Activated CD8-positive, alpha-beta memory T cell treated with anti-CD3 and anti-CD28 coated beads for 4 hours (primary cell): ENCODE results near the gene ZFAND2B.

ENCODE experiments used
- DNase-seq, 2 donors: peaks; one replicate each; pipeline ENCODE4 v3.0.0-alpha.2; 2020; ENCODE audit warnings: low read depth in 2 of 2

ZFAND2B gene

GRCh38 chr2:219220652-219221402, 14.2 kb downstream of the ZFAND2B start:
- DNase-seq, result no peak

- DNase-seq, result no peak
These were observed 15.5 kb downstream of the ZFAND2B start for GRCh38 chr2:219221957-219222518.

GRCh38 chr2:219223831-219224610, 17.4 kb downstream of the ZFAND2B start:
- DNase-seq, result no peak

GRCh38 chr2:219225350-219225749, 18.8 kb downstream of the ZFAND2B start:
- DNase-seq, result no peak

- no peak for DNase-seq
These were observed 21.7 kb downstream of the ZFAND2B start for GRCh38 chr2:219228041-219228910.

- DNase-seq, result no peak
These were observed 22.3 kb downstream of the ZFAND2B start for GRCh38 chr2:219228911-219229304.

GRCh38 chr2:219229305-219230058, 22.9 kb downstream of the ZFAND2B start, which contains the start of the genes ANKZF1 and ATG9A:
Gene ANKZF1, plus strand, starts transcription at chr2:219229806. Its CDS starts 452 bp downstream, at chr2:219230258.
Gene ATG9A, minus strand, starts transcription at chr2:219229636. Its CDS starts 1,612 bp downstream, at chr2:219228024.
- peak; percentile 96 for DNase-seq

GRCh38 chr2:219230059-219230540, 23.5 kb downstream of the ZFAND2B start:
- DNase-seq, result no peak

- no peak for DNase-seq
These were observed 27.7 kb downstream of the ZFAND2B start for GRCh38 chr2:219234331-219234730.

GRCh38 chr2:219243291-219243761, 36.7 kb downstream of the ZFAND2B start:
- DNase-seq, result no peak

GRCh38 chr2:219244789-219245147, 38.2 kb downstream of the ZFAND2B start:
- DNase-seq, result no peak

GRCh38 chr2:219245148-219245898, 38.7 kb downstream of the ZFAND2B start, which contains the start of the genes GLB1L and STK16:
Gene GLB1L, minus strand, starts transcription at chr2:219245444. Its CDS starts 1,871 bp downstream, at chr2:219243573.
Gene STK16, plus strand, starts transcription at chr2:219245479. Its CDS starts 521 bp downstream, at chr2:219246000.
- DNase-seq, result peak; percentile 79 to 84

- DNase-seq, result no peak
These were observed 39.3 kb downstream of the ZFAND2B start for GRCh38 chr2:219245899-219246230.

GRCh38 chr2:219246559-219246958, 40.0 kb downstream of the ZFAND2B start:
- no peak for DNase-seq

GRCh38 chr2:219247678-219248642, 41.4 kb downstream of the ZFAND2B start:
- peak in 1 of 2 donors; percentile 72 for DNase-seq

- DNase-seq, result no peak
These were observed 42.2 kb downstream of the ZFAND2B start for GRCh38 chr2:219248845-219249202.

- DNase-seq, result no peak
These were observed 42.8 kb downstream of the ZFAND2B start for GRCh38 chr2:219249203-219249980.
